Measurements from ENCODE around the gene RSRC1.

DNA sequence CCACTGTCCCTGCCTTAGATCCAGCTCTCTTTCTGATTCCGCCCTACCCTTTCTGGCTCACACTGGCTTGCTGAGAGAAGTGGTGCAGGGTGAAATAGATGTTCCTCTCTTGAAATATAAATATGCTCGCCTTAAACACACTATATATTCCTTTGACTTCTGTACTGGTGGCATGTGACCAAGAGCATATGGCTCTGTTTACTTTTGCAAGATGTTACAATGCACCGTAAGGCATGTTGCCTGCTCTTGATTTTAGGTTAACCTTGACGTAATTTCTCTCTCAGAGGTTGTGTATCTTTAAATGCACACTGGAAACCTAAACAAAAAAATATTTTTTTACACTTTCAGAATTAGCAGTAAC, 749 bp downstream of the RSRC1 start:
- TF ChIP-seq POLR2A (IDR thresholded peaks at IDR 0.05; ENCODE audit: low read depth, low read length): no peak
- TF ChIP-seq TAF1 (IDR thresholded peaks at IDR 0.05; ENCODE audit: low read depth, low read length): no peak
- no peak for TF ChIP-seq SPI1 (IDR thresholded peaks at IDR 0.05; ENCODE audit: low read depth, low read length)
- no peak for TF ChIP-seq POLR2AphosphoS5 (IDR thresholded peaks at IDR 0.05; ENCODE audit: low read depth, low read length)
- TF ChIP-seq POU2F2 (IDR thresholded peaks at IDR 0.05; ENCODE audit: low read depth, low read length): no peak
- no peak for TF ChIP-seq PAX5 (IDR thresholded peaks at IDR 0.05; ENCODE audit: insufficient read depth, low read length, severe bottlenecking)
